ENCODE measurements around the gene ATP13A3. TPM values are rescaled to one million over a fixed set of nuclear protein-coding genes. Genes with fewer than 3 reads are reported as not detected.
A peak's percentile ranks its signal among the peaks of the same experiment; 100 is the strongest.
"Not testable (repeated sequence)": the region's sequence is repeated elsewhere in the genome, so short reads cannot be mapped to it uniquely, and the experiment has no call there.

The ATP13A3 gene
- polyA plus RNA-seq, 1 donor = 124 TPM

DNA sequence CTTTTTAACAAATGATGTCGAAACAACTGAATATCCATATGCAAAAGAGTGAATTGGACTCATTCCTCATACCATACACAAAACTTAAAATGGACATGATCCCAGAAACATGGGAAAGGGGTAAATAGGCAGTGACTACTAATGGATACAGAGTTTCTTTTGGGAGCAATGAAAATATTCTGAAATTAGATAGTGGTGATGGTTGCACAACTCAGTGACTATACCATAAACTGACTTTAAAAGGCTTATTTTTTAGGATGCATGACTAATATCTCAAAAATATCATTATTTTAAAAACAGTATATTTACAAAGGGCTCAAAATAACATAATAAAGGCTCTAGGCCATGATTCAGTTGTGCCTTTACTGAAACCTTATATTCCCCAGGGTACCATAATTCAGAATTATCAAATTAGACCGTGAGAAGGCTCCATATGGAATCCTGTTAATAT lies 16.3 kb upstream of the ATP13A3 start:
- DNase-seq = no peak

DNA sequence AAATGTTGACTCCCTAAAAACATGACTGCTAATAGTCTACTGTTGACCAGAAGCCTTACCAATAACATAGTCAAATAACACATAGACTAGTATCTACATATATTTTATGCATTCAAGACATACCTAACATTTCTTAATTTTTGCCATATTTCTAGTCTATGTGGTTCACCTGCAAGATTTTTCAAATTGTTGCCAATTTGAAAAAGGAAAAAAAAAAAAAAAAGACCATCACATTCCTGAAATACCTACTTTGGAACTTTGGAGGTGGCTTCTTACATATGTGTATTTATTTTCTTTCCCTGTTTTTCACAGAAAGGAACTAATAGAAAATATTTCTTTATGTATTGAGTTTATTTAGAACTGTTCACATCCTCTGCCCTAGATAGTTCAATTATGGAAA lies 13.4 kb upstream of the ATP13A3 start:
- DNase-seq = no peak

DNA sequence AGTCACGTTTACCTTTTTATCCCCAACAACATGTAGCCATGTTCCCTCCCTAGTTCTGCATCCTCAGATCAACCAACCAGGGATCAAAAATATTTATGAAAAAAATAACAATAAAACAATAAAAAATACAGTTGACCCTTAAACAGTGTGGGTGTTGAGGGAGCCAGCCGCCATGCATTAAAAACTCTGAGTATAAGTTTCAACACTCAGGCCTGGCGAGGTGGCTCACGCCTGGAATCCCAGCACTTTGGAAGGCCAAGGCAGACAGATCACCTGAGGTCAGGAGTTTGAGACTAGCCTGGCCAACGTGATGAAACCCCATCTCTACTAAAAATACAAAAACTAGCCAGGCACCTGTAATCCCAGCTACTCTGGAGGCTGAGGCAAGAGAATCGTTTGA lies 12.7 kb upstream of the ATP13A3 start:
- not testable (repeated sequence) for DNase-seq

DNA sequence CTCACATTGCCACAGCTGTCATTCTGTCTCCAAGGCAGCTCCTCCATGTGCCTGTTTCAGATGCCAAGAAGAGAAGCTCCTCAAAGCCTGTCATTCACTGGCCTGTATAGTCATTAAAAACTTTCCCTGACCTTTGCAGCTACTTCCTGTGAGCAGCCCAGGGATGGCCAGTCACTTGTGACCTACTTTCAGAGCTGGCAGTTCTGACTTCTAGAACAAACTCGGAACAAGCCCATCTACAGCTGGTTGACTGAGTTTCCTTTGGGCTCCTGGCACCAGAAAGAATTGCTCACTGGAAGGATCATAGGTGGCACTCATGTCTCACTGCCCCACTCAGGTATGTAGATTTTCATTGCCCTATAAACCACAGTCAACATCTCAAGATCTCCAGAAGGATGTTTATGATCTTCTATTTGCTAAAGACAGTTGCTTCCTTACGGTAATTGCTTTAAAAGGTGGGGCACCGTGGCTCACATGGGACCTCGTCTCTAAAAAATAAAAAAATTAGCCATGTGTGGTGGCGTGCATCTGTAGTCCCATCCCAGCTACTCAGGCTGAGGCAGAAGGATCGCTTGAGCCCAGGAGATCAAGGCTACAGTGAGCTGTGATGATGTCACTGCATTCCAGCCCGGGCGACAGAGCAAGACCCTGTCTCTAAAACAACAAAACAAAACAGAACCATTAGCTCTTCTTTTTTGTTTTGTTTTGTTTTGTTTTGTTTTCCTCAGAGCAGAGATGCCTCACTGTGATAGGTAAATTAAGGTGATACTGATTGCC lies 11.2 kb upstream of the ATP13A3 start:
- no peak for DNase-seq

- no peak for DNase-seq
Observed at GRCh38 chr3:194496217-194496919, 9.6 kb upstream of the ATP13A3 start.

- DNase-seq = no peak
Observed at GRCh38 chr3:194494951-194495374, 8.2 kb upstream of the ATP13A3 start.

GRCh38 chr3:194493995-194494927 lies 7.5 kb upstream of the ATP13A3 start:
- DNase-seq = not testable (repeated sequence)

GRCh38 chr3:194492001-194492400 lies 5.2 kb upstream of the ATP13A3 start:
- no peak for DNase-seq

DNA sequence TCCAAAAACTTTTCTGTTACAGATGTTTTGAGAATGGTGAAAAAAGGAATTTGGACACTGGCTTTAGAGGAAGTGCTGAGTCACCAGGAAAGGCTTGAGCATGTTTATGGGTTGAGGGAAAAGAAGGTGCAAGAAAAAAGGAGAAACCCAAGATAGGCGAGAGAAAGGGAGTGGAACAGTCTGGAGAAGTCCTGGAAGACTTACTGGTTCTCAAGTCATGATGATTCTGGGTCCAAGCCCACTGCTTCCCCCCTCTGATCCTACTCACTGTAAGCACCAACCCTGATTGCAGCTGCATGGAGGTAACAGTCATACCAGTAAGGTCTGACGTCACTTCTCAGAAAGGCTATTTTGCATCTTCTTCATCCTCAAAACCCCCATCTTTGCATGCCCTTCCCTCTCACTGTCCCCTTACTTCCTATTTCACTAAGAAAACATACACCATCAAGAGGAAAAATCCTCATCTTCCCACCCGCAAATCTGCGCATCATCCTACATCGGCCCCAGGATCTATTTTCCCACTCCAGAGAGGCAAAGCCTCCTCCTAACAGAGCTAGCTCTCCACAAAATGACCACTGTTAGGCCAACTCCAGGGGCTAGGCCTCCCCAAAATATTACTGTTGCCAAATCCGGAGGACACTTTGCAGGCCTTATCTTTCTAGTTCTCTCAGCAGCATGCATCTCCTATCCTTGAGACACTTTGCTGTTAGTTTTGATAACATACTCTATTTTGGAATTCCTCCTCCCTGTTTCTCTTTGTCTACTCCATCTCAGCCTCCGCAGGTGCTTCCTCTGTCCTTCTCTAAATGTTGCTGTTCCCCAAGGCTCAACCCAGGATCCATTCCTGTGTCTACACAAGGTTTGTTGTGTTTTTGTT lies 3.2 kb upstream of the ATP13A3 start:
- DNase-seq = no peak

DNA sequence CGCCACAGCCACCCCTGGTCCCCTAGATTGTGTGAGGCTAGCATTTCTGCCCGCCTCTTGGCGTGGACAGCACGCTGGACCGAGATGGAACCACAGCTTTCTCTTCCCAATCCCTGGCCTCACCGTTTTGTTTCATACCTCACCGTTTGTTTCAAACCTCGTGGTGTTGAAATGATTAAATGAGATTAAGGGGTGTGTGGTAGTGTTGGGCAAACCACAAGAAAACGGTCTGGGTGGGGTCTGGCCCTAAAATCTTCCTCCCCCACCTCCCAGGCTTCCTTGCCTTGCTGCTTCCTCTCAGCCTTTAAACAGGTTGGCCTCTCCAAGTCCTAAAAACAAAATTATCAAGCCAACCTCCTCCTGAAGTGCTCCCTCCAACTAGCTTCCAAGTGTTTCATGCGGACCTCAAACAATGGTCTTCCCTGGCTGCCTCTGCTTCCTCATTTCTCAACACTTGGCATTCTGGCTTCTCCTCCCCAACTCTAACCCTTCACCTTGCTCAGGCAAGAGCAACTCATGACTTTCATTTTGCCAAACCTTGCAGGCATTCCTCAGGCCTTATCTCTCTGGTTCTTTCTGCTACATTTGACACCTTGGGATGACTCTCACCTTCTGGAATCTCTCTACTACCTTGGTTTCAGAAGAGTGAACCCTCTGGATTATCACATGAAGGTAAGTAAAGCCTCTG lies 1.4 kb upstream of the ATP13A3 start:
- DNase-seq = no peak

DNA sequence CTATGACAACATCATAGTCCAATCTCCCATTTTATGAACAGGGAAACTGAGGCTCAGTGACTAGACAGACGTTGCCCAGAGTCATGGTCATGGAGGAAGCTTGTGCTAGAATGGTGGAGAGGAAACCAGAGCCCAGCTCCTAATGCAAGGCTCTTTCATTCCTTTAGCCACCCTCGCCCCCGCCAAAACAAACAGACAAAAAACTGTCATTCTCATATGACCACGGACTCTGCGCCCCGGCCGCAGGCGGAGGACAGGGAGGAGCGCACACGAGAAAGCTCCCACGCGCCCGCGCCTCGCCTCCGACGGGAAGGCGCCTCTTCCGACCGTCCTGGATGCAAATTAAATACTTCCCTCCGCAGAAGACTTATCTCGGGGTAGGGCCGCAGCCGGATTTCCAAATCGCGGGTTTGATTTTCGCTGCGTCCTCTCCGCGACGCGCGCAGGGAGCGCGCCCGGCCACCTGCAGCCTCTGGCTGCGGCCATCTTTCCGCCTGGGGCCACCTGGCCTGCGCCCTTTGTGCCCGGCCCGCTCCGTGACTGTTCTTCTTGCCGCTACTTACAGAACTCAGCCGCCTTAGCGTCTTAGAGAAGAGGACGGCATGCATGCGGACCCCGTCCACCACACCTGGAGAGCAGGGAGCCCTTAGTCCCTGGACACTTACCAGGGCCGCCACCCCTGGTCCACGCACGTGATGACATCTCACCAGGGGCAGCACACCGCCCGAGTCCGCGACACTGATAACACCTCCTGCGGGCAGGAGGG lies 670 bp upstream of the ATP13A3 start:
- peak; percentile 44 for DNase-seq

DNA sequence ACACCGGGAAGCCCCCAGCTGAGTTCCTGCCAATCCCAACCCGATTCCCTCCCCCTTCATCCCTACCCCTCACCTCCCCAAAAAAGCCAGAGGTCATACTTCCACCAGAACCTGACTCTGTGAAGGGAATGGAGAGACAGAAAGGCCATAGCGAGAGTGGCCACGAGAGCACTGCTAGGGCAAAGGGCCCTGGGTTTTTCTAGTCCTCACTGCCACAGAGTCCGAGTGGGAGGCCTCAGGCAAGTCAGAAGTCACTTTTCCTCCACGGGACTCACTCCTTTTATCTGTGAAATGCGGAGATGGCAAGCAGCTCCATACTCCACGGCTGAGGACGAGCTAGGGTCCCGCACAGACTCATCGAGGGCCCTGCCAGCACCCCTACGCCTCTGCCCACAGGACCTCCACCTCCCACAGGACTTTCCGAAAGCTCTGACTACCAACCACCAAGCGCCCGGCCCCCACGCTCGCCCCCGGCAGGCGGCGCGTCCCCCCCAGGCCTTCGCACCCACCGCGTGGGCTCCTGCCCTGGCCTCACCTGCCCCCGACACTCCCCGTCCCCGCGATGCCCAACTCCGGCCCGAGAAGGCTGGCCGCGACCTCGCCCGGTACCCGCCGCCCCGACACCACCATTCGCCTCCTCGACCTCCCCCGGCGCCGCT lies 792 bp downstream of the ATP13A3 start:
- no peak for DNase-seq

DNA sequence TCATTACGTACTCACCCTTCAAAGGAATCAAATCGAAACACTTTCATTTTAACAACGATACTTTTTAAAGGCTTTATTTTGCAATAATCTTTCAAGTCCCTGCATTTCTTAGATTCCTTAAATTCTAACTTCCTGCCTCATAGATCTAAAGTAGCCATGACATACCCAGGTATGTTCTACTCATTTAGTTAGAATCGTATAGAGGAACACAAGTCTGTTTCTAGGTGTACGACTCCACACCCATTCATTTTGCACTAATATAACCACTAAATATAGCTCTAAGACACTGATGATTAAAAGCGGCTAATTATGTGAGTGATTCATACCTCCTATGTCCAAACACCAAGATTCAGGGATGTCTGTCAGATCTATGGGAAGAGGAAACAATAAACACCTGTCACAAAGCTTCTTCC lies 1.3 kb downstream of the ATP13A3 start:
- DNase-seq = no peak

- no peak for DNase-seq
Observed at GRCh38 chr3:194484614-194485013, 2.2 kb downstream of the ATP13A3 start.

- DNase-seq = no peak
Observed at GRCh38 chr3:194483850-194484249, 3.0 kb downstream of the ATP13A3 start.

DNA sequence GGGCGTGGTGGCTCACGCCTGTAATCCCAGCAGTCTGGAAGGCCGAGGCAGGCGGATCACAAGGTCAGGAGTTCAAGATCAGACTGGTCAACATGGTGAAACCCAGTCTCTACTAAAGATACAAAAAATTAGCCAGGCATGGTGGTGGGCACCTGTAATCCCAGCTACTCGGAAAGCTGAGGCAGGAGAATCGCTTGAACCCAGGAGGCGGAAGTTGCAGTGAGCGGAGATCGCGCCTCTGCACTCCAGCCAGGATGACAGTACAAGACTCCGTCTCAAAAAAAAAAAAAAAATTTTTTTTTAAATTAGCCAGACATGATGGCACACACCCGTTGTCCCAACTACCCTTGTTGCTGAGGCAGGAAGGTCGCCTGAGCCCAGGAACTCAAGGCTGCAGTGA lies 4.0 kb downstream of the ATP13A3 start:
- DNase-seq = not testable (repeated sequence)

- DNase-seq = no peak
Observed at GRCh38 chr3:194482196-194482593, 4.6 kb downstream of the ATP13A3 start.

- DNase-seq = no peak
Observed at GRCh38 chr3:194481525-194482195, 5.1 kb downstream of the ATP13A3 start.

DNA sequence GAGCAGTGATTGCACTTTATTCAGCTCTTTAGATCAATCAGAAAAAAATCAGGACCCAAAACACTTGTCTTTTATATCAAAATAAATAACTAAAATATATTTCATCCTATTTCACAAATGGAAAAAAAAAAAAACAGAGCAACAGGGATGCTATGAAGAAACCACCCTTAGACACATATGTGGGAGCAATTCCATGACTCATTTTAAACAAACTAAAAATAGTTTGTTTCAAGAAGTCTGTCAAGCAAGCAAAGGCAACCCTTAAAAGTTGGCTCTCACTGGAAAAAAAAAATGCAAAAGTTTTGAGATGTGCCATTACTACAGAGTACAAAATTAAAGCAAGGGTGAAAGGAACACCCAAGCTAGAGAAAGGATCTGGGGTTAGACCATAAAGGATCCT lies 5.7 kb downstream of the ATP13A3 start:
- no peak for DNase-seq

Data from left kidney (tissue), 2 donors.